Central memory CD8-positive, alpha-beta T cell (primary cell): Measurements from ENCODE around the gene LCN1.

ENCODE experiments used
- ATAC-seq: fragments of 150-1000 bp; cut with Tn5 transposase; replicated peaks from 2 replicates; pipeline ENCODE4 v1.10.0; 2022; ENCODE audit warnings: mild to moderate bottlenecking, moderate FRiP score, moderate number of reproducible peaks; ENCODE audit not compliant: poor library complexity, severe bottlenecking; ENCODE audit errors: extremely low read depth
- DNase-seq, 2 donors: peaks; one replicate each; pipeline ENCODE4 v3.0.0; 2021; ENCODE audit warnings: low spot score in 2 of 2
- H3K27ac Mint-ChIP-seq: one replicate; pipeline ENCODE4 v1.8.0; 2022; ENCODE audit warnings: low read depth, mild to moderate bottlenecking, moderate library complexity, mixed read lengths
- H3K27me3 Mint-ChIP-seq: one replicate; pipeline ENCODE4 v1.8.0; 2022; ENCODE audit warnings: mixed read lengths
- H3K36me3 Mint-ChIP-seq: one replicate; pipeline ENCODE4 v1.8.0; 2022; ENCODE audit warnings: mild to moderate bottlenecking, moderate library complexity, mixed read lengths; ENCODE audit not compliant: insufficient read depth
- H3K4me1 Mint-ChIP-seq: one replicate; pipeline ENCODE4 v1.8.0; 2022; ENCODE audit warnings: mixed read lengths
- H3K4me3 Mint-ChIP-seq: one replicate; pipeline ENCODE4 v1.8.0; 2022; ENCODE audit warnings: mild to moderate bottlenecking, moderate library complexity, mixed read lengths
- H3K9me3 Mint-ChIP-seq: one replicate; pipeline ENCODE4 v1.8.0; 2022; ENCODE audit warnings: mixed read lengths

The LCN1 gene

GRCh38 chr9:135491764-135492163 is 29.5 kb upstream of the LCN1 start:
- H3K27me3 Mint-ChIP-seq, result peaks cover 22% of the 10 kb centered on the region
- peaks cover 2% of the 10 kb centered on the region for H3K36me3 Mint-ChIP-seq
- H3K9me3 Mint-ChIP-seq, result no peaks in the 10 kb centered on the region
- H3K4me3 Mint-ChIP-seq, result no peak overlapping the region
- DNase-seq (no peak), ATAC-seq (no peak)
- H3K4me1 Mint-ChIP-seq, result no peaks in the 10 kb centered on the region
- H3K27ac Mint-ChIP-seq, result no peak overlapping the region

GRCh38 chr9:135492886-135493669 is 28.2 kb upstream of the LCN1 start:
- ATAC-seq (no peak), DNase-seq (no peak)
- Mint-ChIP-seq H3K36me3 (peaks cover 2% of the 10 kb centered on the region), H3K27me3 (peaks cover 26% of the 10 kb centered on the region), H3K9me3 (no peaks in the 10 kb centered on the region), H3K4me3 (no peak overlapping the region), H3K27ac (no peak overlapping the region), H3K4me1 (no peaks in the 10 kb centered on the region)

- ATAC-seq (no peak), DNase-seq (no peak)
- H3K27me3 Mint-ChIP-seq, result peaks cover 30% of the 10 kb centered on the region
These were observed 26.3 kb upstream of the LCN1 start for GRCh38 chr9:135494791-135495559.

GRCh38 chr9:135498381-135499126 is 22.7 kb upstream of the LCN1 start:
- DNase-seq, result no peak
- Mint-ChIP-seq H3K4me1 (peaks cover 26% of the 10 kb centered on the region), H3K9me3 (no peaks in the 10 kb centered on the region), H3K27me3 (peaks cover 21% of the 10 kb centered on the region), H3K27ac (no peak overlapping the region), H3K36me3 (peaks cover 16% of the 10 kb centered on the region), H3K4me3 (peak overlapping the region; percentile 91)
- ATAC-seq, result no peak

More at GRCh38 chr9:135494791-135495559, 26.3 kb upstream of the LCN1 start:
- peaks cover 7% of the 10 kb centered on the region for H3K4me1 Mint-ChIP-seq
- no peak overlapping the region for H3K4me3 Mint-ChIP-seq
- no peaks in the 10 kb centered on the region for H3K9me3 Mint-ChIP-seq
- H3K27ac Mint-ChIP-seq, result no peak overlapping the region
- peaks cover 7% of the 10 kb centered on the region for H3K36me3 Mint-ChIP-seq

DNA sequence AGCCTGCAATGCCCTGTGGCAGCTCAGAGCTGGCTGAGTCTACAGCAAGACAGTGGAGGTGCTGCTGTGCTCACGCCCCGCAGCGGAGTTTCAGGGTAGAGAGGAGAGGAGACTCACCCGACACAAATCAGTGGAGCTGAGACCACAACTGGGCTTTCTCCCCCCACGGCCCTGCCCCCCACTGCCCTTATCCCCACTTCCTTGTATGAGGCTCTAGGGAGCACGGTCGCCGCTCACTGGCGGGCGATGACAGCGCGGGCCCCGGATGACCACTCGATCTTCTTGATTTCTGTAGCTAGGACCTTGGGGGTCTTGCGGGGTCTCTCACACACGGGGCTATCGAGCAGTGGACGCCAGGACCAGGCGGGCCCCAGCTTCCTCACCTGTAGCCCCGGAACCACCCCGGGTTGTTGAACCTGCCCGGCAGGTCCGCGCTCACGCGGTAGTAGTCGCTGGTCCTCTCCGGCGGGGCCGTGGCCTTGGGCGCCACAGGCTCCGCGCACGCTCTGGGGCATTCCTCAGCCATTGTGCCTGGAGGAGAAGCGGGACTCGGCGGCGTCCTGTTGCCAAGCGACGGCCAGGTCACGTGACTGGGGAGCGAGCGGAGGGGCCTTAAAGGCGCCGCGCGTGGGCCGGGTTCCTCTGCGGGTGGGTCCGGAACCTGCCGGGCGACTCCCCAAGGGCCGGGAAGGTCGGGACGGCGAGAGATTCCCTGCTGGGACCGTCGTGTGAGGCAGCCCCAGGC is 21.7 kb upstream of the LCN1 start:
- no peaks in the 10 kb centered on the region for H3K9me3 Mint-ChIP-seq
- peak overlapping the region; percentile 91 for H3K4me3 Mint-ChIP-seq
- H3K36me3 Mint-ChIP-seq, result peaks cover 16% of the 10 kb centered on the region
- peaks cover 20% of the 10 kb centered on the region for H3K27me3 Mint-ChIP-seq
- H3K4me1 Mint-ChIP-seq, result peaks cover 29% of the 10 kb centered on the region
- peak overlapping the region; percentile 70 for H3K27ac Mint-ChIP-seq
- ATAC-seq (peak; percentile 70), DNase-seq (peak; percentile 70 to 81)

DNA sequence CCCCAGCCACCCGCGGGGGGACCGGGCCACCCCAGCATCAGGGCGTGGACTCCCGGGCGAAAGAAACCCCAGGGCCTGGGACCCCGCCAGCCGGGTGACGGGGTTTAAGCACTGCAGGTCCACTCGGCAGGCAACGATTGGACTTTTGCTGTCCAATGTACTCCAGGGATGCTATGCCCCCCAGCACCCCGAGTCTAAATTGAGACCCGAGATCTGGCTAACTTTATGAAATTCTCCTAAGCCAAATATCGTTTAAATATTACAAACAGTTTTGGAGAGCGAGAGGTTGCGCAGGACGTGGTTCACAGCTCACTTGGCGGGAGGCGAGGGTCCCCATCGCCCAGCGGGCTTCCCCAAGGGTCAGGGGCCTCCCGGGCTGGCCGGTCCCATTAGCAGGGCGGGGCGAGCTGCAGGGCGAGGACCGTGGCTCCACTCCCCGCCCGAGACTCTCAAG is 21.1 kb upstream of the LCN1 start:
- Mint-ChIP-seq H3K27me3 (peaks cover 14% of the 10 kb centered on the region), H3K27ac (peak overlapping the region; percentile 75), H3K4me3 (peak overlapping the region; percentile 91), H3K36me3 (peaks cover 18% of the 10 kb centered on the region), H3K4me1 (peaks cover 29% of the 10 kb centered on the region), H3K9me3 (no peaks in the 10 kb centered on the region)
- ATAC-seq (no peak), DNase-seq (no peak)

GRCh38 chr9:135500525-135501260 is 20.5 kb upstream of the LCN1 start, which contains the start of gene MRPS2:
Gene MRPS2, plus strand, starts transcription at chr9:135500682. Its CDS starts 29 bp downstream, at chr9:135500711.
- Mint-ChIP-seq H3K4me3 (peak within 1 kb of the TSS; percentile 91), H3K36me3 (peaks cover 18% of the 10 kb centered on the region), H3K27me3 (peaks cover 9% of the 10 kb centered on the region), H3K9me3 (no peaks in the 10 kb centered on the region), H3K27ac (peak within 1 kb of the TSS; percentile 75), H3K4me1 (peaks cover 29% of the 10 kb centered on the region)
- DNase-seq, result peak; percentile 69 to 72
- peak; percentile 91 for ATAC-seq

DNA sequence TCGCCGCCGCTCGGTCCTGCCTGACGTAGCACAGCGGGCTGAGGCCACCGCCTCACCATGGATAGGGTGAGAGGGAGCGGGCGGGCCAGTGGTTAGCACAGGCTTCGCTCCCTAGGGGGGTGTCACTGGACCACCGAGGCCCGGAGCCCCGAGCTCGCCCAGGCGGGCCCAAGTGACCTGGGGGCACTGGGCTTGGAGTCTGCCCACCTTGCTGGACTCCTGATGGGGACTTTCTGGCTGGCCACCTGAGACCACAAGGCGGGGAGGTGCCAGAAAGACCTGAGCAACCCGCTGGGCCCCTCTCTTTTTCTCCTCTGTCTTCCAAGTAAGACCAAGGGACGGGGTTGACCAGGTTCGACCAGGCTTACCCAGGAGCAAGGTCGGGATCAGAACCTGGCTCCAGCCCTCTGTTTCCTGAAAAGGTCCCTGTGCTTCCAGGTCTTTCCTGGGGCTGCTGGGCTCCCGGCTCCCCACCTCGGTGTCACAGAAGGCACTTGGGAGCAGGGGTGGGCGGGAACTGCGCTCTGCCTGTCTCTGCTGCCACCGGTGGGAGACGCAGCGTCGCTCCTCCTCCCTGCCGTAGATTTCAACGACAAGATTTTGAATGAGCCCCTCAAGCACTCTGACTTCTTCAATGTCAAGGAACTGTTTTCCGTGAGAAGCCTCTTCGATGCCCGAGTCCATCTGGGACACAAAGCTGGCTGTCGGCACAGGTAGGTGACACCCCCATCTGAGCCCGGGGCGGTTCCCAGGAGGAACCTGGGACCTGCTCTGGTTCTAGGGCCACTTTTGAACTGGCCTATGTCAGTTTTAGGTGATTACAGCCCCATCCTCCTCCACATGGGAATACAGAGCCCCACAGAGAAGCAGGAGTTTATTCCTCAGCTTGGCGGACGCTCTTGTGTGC is 19.7 kb upstream of the LCN1 start:
- Mint-ChIP-seq H3K27me3 (peaks cover 9% of the 10 kb centered on the region), H3K4me3 (peak overlapping the region; percentile 91), H3K4me1 (peaks cover 29% of the 10 kb centered on the region), H3K27ac (peak overlapping the region; percentile 38), H3K36me3 (peaks cover 18% of the 10 kb centered on the region), H3K9me3 (no peaks in the 10 kb centered on the region)
- DNase-seq, result no peak
- ATAC-seq, result no peak

DNA sequence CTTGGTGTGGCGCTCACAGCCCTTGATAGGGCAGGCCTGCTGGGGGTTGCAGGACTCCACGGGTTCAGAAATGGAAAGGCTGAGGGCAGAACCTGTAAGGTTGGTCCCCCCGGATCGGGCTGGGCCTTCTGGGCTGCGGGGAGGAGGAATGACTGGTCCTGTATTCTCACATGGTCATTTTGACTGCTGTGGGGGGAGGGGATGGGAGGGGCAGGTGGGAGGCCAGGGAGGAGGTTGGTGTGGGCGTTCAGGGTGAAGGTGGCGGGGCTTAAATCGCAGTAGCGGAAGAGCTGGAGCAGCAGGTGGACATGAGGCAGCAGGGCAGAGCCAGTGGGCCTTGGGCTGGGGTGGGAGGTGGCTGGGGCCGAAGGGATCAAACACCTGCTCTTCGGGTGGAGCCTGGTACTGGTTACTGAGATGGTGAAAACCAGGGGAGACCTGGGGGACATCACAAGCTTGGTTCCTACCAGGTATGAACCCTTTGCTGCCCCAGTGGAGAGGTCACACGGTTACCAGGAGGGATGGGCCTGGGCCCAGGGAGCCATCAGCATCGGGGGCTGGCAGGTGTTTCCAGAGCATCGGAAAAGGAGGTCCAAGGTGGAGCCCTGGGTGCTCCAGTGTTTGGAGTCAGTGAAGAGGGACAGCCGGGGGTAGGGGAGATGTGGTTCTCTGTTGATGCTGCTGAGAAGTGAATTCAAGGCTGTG is 18.9 kb upstream of the LCN1 start:
- DNase-seq (no peak), ATAC-seq (no peak)
- Mint-ChIP-seq H3K36me3 (peaks cover 18% of the 10 kb centered on the region), H3K9me3 (no peaks in the 10 kb centered on the region), H3K27me3 (peaks cover 9% of the 10 kb centered on the region), H3K27ac (peak overlapping the region; percentile 38), H3K4me3 (peak overlapping the region; percentile 91), H3K4me1 (peaks cover 29% of the 10 kb centered on the region)

GRCh38 chr9:135502873-135503321 is 18.3 kb upstream of the LCN1 start:
- Mint-ChIP-seq H3K36me3 (peaks cover 18% of the 10 kb centered on the region), H3K4me1 (peaks cover 29% of the 10 kb centered on the region), H3K27me3 (peaks cover 6% of the 10 kb centered on the region), H3K9me3 (no peaks in the 10 kb centered on the region), H3K4me3 (peak overlapping the region; percentile 91), H3K27ac (no peak overlapping the region)
- ATAC-seq (no peak), DNase-seq (no peak)
